GM12878 (cell line): ENCODE results near the gene BSND. TPM values are rescaled to one million over a fixed set of nuclear protein-coding genes. Genes with fewer than 3 reads are reported as not detected.

Experiments
- ATAC-seq: fragments of 200-7000 bp; cut with Tn5 transposase; 3 replicates; pipeline ENCODE4 v1.9.1; 2020; ENCODE audit warnings: mild to moderate bottlenecking, moderate library complexity
- BruUV-seq: library from RNA; stranded (reverse); fragments of 400-500 nt; replicated peaks from 2 replicates; lab custom pipeline; 2021; lab: Mats Ljungman, UMichigan
- CTCF ChIA-PET: fragments of 300-600 bp; sonication (Branson Sonifier 250); formaldehyde crosslinking; extraction: SDS; loops from one replicate; lab custom pipeline; 2021; ENCODE audit warnings: inconsistent platforms; lab: Yijun Ruan, JAX
- POLR2A ChIA-PET: fragments of 350-600 bp; formaldehyde crosslinking; extraction: SDS; loops from one replicate; lab custom pipeline; 2021; ENCODE audit warnings: inconsistent platforms; lab: Charles Lee
- RAD21 ChIA-PET: fragments of 300-600 bp; sonication (Branson Sonifier 250); formaldehyde crosslinking; loops from one replicate; lab custom pipeline; 2023; ENCODE audit warnings: antibody characterized with exemption; ENCODE audit not compliant: unreplicated experiment; lab: Charles Lee
- SMC1A ChIA-PET: fragments of 300-600 bp; sonication (Branson Sonifier 250); formaldehyde crosslinking; loops from one replicate; lab custom pipeline; 2023; ENCODE audit not compliant: unreplicated experiment, uncharacterized antibody; lab: Charles Lee
- DNase-seq: peaks from one replicate; pipeline ENCODE4 v3.0.0-alpha.2; 2011; ENCODE audit warnings: low read depth, low spot score
- FAIRE-seq: peaks from 3 replicates; lab custom pipeline; 2011; peaks lifted over from hg19 to GRCh38; lab: Jason Lieb, UNC
- H2AFZ ChIP-seq: 2 replicates; pipeline ENCODE4 v1.6.0; 2011; ENCODE audit warnings: low read depth, low read length, control low read depth; ENCODE audit not compliant: control insufficient read depth
- H3K27ac ChIP-seq: 2 replicates; pipeline ENCODE4 v1.5.1; 2011; ENCODE audit warnings: control low read depth; ENCODE audit not compliant: control insufficient read depth, insufficient read depth
- H3K27me3 ChIP-seq, 2 experiments: replicated peaks in 1 of 2; 2 replicates each; pipeline versions ENCODE4 v1.6.0 to v1.6.1; 2011; ENCODE audit warnings: low read length in 1 of 2; ENCODE audit not compliant: control insufficient read depth in 2 of 2, insufficient read depth in 2 of 2
- H3K36me3 ChIP-seq, 2 experiments: 2 replicates each; pipeline ENCODE4 v1.5.1; 2011; ENCODE audit warnings: low read length in 1 of 2; ENCODE audit not compliant: control insufficient read depth in 2 of 2, insufficient read depth in 2 of 2
- H3K4me1 ChIP-seq: 2 replicates; pipeline ENCODE4 v1.6.1; 2011; ENCODE audit warnings: mild to moderate bottlenecking, low read length, moderate library complexity, mixed read lengths; ENCODE audit not compliant: control insufficient read depth, insufficient read depth
- H3K4me2 ChIP-seq: 2 replicates; pipeline ENCODE4 v1.6.0; 2011; ENCODE audit warnings: control low read depth; ENCODE audit not compliant: control insufficient read depth, insufficient read depth
- H3K4me3 ChIP-seq: fragments of 200-600 bp; sonication (generic); 2 replicates; pipeline ENCODE4 v1.5.1; 2016
- H3K79me2 ChIP-seq: 2 replicates; pipeline ENCODE4 v1.6.0; 2011; ENCODE audit warnings: low read length; ENCODE audit not compliant: control insufficient read depth, insufficient read depth
- H3K9ac ChIP-seq: 2 replicates; pipeline ENCODE4 v1.8.0; 2011; ENCODE audit warnings: low read length, control low read depth, mixed read lengths; ENCODE audit not compliant: control insufficient read depth, insufficient read depth
- H3K9me3 ChIP-seq: replicated peaks from 3 replicates; pipeline ENCODE4 v1.5.1; 2011; ENCODE audit warnings: mild to moderate bottlenecking, low read length; ENCODE audit not compliant: control insufficient read depth, insufficient read depth
- H4K20me1 ChIP-seq: 2 replicates; pipeline ENCODE4 v1.6.0; 2011; ENCODE audit not compliant: control insufficient read depth, insufficient read depth
- CTCF ChIP-seq, 3 experiments: IDR thresholded peaks in 2 of 3; conservative IDR thresholded peaks in 1 of 3; 2 replicates each; pipeline ENCODE4 v1.5.1; 2011; ENCODE audit warnings: low read depth in 3 of 3, low read length in 3 of 3, mild to moderate bottlenecking in 3 of 3, control low read depth in 2 of 3, moderate library complexity in 2 of 3, inconsistent platforms in 1 of 3, mixed read lengths in 1 of 3; ENCODE audit not compliant: control insufficient read depth in 2 of 3, insufficient read depth in 1 of 3; ENCODE audit errors: extremely low read depth in 1 of 3
- ELK1 ChIP-seq: IDR thresholded peaks from 2 replicates; pipeline ENCODE4 v1.6.1; 2012; ENCODE audit warnings: low read depth, low read length, improper control_type of control experiment
- FOXM1 ChIP-seq: IDR thresholded peaks from 2 replicates; pipeline ENCODE4 v1.6.1; 2012; ENCODE audit warnings: low read depth, mild to moderate bottlenecking, inconsistent platforms, low read length, moderate library complexity
- IRF3 ChIP-seq: fragments of 450-650 bp; IDR thresholded peaks from 2 replicates; pipeline ENCODE4 v1.6.1; 2014; ENCODE audit warnings: mild to moderate bottlenecking
- NFIC ChIP-seq: IDR thresholded peaks from 2 replicates; pipeline ENCODE4 v1.6.1; 2012; ENCODE audit warnings: low read depth, mild to moderate bottlenecking, inconsistent platforms, low read length, moderate library complexity
- NR2F1 ChIP-seq: fragments of 450-650 bp; conservative IDR thresholded peaks from 2 replicates; pipeline ENCODE4 v1.6.1; 2017; ENCODE audit warnings: mild to moderate bottlenecking
- POLR2AphosphoS5 ChIP-seq: IDR thresholded peaks from 2 replicates; pipeline ENCODE4 v1.6.1; 2011; ENCODE audit warnings: mild to moderate bottlenecking, low read length, inconsistent platforms
- RELB ChIP-seq: fragments of 450-650 bp; IDR thresholded peaks from 2 replicates; pipeline ENCODE4 v1.6.1; 2017; ENCODE audit warnings: low read depth, mild to moderate bottlenecking, moderate library complexity
- SIN3A ChIP-seq: IDR thresholded peaks from 2 replicates; pipeline ENCODE4 v1.6.1; 2012; ENCODE audit warnings: low read depth, low read length, improper control_type of control experiment
- SIX5 ChIP-seq: IDR thresholded peaks from 2 replicates; pipeline ENCODE4 v1.6.1; 2011; ENCODE audit warnings: mild to moderate bottlenecking, low read depth, low read length, moderate library complexity; ENCODE audit not compliant: severe bottlenecking
- SREBF2 ChIP-seq: IDR thresholded peaks from 2 replicates; pipeline ENCODE4 v1.6.1; 2012; ENCODE audit warnings: mild to moderate bottlenecking, low read length
- SUZ12 ChIP-seq: fragments of 200-600 bp; sonication (generic); IDR thresholded peaks from one replicate; pipeline ENCODE4 v1.6.1; 2018; ENCODE audit warnings: antibody characterized with exemption, mild to moderate bottlenecking; ENCODE audit not compliant: unreplicated experiment
- YY1 ChIP-seq: IDR thresholded peaks from 2 replicates; pipeline ENCODE4 v1.6.1; 2011; ENCODE audit warnings: low read depth, mild to moderate bottlenecking, low read length
- ZBED1 ChIP-seq: IDR thresholded peaks from 2 replicates; pipeline ENCODE4 v1.6.1; 2016; ENCODE audit warnings: borderline replicate concordance
- ZNF592 ChIP-seq: fragments of 450-650 bp; IDR thresholded peaks from 2 replicates; pipeline ENCODE4 v1.6.1; 2017; ENCODE audit warnings: mild to moderate bottlenecking, moderate library complexity
- WGBS: methylation state at CpG from one replicate; pipeline ENCODE4 v1.1.6; 2016; ENCODE audit warnings: low lambda C conversion rate; ENCODE audit not compliant: insufficient replicate concordance, insufficient coverage; ENCODE audit errors: missing lambda C conversion rate; 5-methylcytosine and 5-hydroxymethylcytosine counted together
- in situ Hi-C: fragments of 300-500 bp; cut with MboI; formaldehyde crosslinking; loops from 9 replicates; pipeline ENCODE4 v1.14.3; 2018; ENCODE audit warnings: mixed read lengths
- intact Hi-C: fragments of 100-400 bp; cut with micrococcal nuclease; formaldehyde crosslinking; loops from one replicate; pipeline ENCODE4 v1.14.2; 2022; ENCODE audit not compliant: unreplicated experiment
- polyA plus RNA-seq, 11 experiments: library from polyadenylated mRNA; depleted of rRNA in 4 of 11; unstranded in 6 of 11; stranded (reverse) in 5 of 11; fragments of >200 nt; fragmentation: Nextera tagmentation in 4 of 11; fragmentation: Illumina TruSeq in 1 of 11; extraction: Ambion mirVana in 4 of 11; extraction: Trizol in 1 of 11; gene quantifications; 1 replicate in 1 of 11; 2 replicates in 10 of 11; pipeline versions ENCODE4 v1.2.1 to v1.2.3, GENCODE V29; 2011 to 2016; ENCODE audit warnings: inconsistent platforms in 2 of 11, missing spikeins in 2 of 11, low read depth in 1 of 11
- total RNA-seq, 4 experiments: library from RNA; depleted of rRNA in 3 of 4; stranded (reverse); fragments of >200 nt in 3 of 4; fragmentation: Illumina TruSeq in 1 of 4; extraction: Trizol in 1 of 4; gene quantifications; 2 replicates each; pipeline versions ENCODE4 v1.2.1 to v1.2.3, GENCODE V29; 2013 to 2021

Gene BSND
- total and polyA plus RNA-seq, 10 of the 15 experiments (the other 5 are each of a cell fraction or from before 2014, with no cell fraction given), result not detected

GRCh38 chr1:54968551-54968950 is 30.2 kb upstream of the BSND start:
- intact Hi-C loops (no loop called here), in situ Hi-C loops (no loop called here)
- Histone ChIP-seq H3K4me3 (no peak overlapping the region), H3K79me2 (no peaks in the 10 kb centered on the region), H3K4me1 (peaks cover 20% of the 10 kb centered on the region), H3K27me3 (peaks cover 0 to 4% of the 10 kb centered on the region in 2 experiments; a peak in 1 of 4 replicates), H3K9me3 (no peaks in the 10 kb centered on the region; the same call in 2 of the 3 replicates), H3K27ac (no peak overlapping the region), H3K4me2 (no peak overlapping the region), H2AFZ (no peak overlapping the region), H3K36me3 (no peaks in the 10 kb centered on the region), H3K9ac (no peak overlapping the region), H4K20me1 (no peaks in the 10 kb centered on the region)
- ChIA-PET POLR2A (no interaction called here), CTCF (interaction anchor here (1.2 kb wide), 1 partner anchor 28 kb away, joined by 5 read pairs; no protein-coding TSS in a partner anchor), RAD21 (no interaction called here), SMC1A (interaction anchor here (1.0 kb wide), 1 partner anchor 20 kb away, joined by 3 read pairs; no protein-coding TSS in a partner anchor)
- ATAC-seq, result no peak
- no TSS peak for BruUV-seq
- WGBS, result 61% methylated on average over 4 of the region's 4 CpGs
- no peak for DNase-seq
- no peak for FAIRE-seq
- TF ChIP-seq NR2F1 (no peak), ZBED1 (no peak), NFIC (no peak), SIN3A (no peak), SREBF2 (no peak), SIX5 (no peak), ZNF592 (no peak), SUZ12 (no peak), FOXM1 (no peak), CTCF (IDR thresholded peaks at IDR 0.05 in 2 of 3, conservative IDR thresholded peaks at IDR 0.05 in 1 of 3; ENCODE audit: control insufficient read depth in 2 of 3, extremely low read depth in 1 of 3, insufficient read depth in 1 of 3, low read depth in 3 of 3, low read length in 3 of 3) (no peak), YY1 (no peak), ELK1 (no peak), IRF3 (no peak), RELB (no peak), POLR2AphosphoS5 (no peak)
